Midbrain (tissue), 1 donor: ENCODE data around the gene SFTA2.
A peak's percentile ranks its signal among the peaks of the same experiment; 100 is the strongest.
"Not testable (repeated sequence)": the region's sequence is repeated elsewhere in the genome, so short reads cannot be mapped to it uniquely, and the experiment has no call there.

Source experiments
- DNase-seq: peaks from one replicate; lab custom pipeline; 2025; lab: John Stamatoyannopoulos, UW

SFTA2 gene

GRCh38 chr6:30942338-30943060, 10.5 kb upstream of the SFTA2 start:
- no peak for DNase-seq

DNA sequence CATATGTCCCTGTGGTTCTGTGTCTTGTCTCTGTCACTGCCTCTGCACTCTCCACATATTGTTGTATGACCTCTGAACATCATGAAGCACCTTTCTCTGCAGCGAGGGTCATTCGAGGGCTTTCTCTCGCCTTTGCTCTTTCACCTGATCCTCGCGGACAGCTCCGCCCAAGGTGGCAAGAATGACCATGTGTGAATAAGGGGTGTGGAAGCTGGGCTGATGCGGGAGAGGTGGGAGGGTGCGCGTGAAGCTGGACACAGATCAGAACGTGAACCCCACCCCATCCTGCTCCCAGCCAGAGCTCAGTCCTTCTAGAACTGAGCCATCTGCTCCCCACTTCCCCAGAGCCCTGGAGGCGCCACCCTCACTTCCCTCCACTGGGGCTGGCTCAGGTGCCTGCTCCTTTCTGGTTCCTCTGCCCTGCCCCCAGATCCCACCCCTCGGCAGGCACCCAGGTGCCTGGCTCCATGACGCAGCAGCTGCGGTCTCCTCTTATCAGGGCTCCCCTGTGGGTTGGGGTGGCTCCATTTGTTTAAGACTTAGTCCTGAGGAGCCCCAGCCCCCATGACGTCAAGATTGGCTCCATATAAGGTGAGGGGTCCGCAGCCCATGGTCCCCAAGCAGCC, 8.5 kb upstream of the SFTA2 start, which contains the start of gene MUCL3:
Gene MUCL3 (plus strand): TSS at position 613 of the 626 bp plus-strand sequence. CDS start 27 bp downstream, outside the sequence.
- DNase-seq, result no peak

GRCh38 chr6:30939473-30939872, 7.5 kb upstream of the SFTA2 start:
- DNase-seq, result no peak

- DNase-seq, result no peak
Observed at GRCh38 chr6:30938730-30939129, 6.8 kb upstream of the SFTA2 start.

GRCh38 chr6:30937265-30937664, 5.3 kb upstream of the SFTA2 start:
- DNase-seq, result no peak

- no peak for DNase-seq
Observed at GRCh38 chr6:30935018-30935417, 3.0 kb upstream of the SFTA2 start.

DNA sequence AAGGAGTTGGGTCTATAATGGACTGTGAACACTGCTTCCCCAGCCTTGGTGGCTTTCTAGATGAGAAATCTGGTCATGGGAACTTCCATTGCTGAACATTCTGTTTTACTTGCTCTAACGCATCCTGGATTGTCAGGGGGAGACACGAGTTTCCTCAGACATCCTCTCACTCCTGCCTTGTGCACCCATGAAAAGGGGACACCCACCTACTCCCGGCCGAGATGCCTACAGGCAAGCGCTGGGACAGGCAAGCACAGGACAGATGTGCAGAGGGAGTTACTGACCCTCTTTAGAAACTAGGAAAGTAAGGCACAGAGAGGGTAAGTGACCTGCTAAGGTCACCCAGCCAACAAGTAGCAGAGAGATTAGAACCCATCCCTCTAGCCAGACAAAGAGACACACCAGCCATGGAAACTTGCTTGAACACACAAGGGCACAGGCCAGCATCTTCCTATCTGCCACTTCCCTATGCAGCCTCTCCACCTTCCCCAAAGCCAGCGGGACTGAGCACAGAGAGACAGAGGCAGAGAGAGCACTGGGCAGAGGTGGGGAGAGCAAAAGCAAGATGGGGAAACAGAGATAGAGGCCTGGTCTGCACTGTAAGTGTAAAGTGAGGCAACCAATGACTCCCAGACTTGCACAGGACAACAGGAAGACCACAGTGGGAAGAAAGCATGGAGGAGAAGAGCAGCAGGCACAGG, 845 bp upstream of the SFTA2 start:
- no peak for DNase-seq

DNA sequence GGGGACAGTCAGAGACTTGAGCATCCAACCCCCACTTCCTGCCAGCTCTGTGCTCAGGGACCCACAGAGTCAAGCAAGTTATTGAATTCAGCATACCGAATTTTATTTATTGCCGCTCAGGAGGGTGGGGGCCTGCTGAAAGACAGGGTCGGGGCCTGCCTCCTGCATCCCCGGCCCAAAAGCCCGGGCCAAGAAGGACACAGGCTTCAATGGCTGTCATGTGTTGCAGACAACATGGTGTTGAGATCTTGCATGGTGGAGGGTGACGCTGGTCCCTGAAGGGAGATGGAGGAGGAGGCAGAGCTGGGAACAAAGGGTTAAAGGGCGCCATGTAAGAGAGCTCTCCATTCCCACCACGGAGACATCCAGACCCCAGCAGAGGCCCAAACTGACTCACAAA, 698 bp downstream of the SFTA2 start:
- no peak for DNase-seq

- no peak for DNase-seq
Observed at GRCh38 chr6:30930506-30930905, 1.5 kb downstream of the SFTA2 start.

- DNase-seq, result no peak
Observed at GRCh38 chr6:30928677-30929076, 3.3 kb downstream of the SFTA2 start.

DNA sequence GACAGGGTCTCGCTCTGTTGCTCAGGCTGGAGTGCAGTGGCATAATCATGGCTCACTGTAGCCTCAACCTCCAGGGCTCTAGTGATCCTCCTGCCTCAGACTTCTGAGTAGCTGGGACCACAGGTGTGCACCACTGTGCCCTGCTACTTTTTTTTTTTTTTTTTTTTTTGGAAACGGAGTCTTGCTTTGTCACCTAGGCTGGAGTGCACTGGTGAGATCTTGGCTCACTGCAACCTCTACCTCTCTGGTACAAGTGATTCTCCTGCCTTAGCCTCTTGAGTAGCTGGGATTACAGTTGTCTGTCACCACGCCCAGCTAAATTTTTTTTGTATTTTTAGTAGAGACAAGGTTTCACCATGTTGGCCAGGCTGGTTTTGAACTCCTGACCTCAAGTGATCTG, 4.9 kb downstream of the SFTA2 start:
- DNase-seq, result not testable (repeated sequence)

DNA sequence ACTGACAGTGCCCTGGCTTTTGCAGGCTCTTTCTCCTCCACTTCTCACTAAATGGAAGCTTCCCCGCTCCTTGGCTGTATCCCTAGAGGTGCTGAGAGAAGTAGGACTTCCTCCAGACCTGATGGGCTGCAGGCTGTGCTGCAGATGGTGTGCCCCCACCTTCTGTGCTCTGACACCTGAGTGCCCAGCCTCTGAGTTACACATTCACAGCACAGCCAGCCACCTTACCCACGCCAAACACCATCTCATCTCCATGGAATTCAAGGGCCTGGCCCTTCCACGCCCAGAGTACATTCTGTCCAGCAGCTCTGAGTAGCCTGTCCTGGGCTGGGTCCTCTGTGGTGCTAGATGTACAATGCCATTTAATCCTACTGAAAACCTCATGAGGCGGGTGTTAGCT, 5.3 kb downstream of the SFTA2 start:
- DNase-seq, result no peak

DNA sequence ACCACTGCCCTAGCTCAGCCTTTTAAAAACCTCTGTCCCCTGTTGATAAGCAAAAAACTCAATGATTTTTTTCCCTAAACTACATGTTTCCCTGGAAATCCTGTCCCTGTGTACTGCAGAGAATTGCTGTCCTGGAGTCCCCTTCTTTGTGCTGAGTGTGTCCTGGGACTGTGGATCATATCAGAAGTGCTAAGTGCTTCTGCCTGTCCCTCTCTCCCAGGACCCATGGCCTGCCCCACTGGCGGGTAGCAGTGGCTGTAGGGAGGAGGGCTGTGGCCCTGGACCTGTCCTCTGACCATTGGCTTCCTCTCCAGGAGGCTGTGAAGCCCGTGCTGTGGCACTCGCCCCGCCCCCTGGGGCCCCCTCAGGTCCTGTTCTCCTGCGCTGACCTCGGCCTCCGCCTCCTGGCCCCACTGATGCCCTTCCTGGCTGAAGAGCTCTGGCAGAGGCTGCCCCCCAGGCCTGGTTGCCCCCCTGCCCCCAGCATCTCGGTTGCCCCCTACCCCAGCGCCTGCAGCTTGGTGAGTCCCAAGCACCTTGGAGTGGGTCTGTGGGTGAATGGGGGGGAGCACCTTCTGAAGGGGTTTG, 7.8 kb downstream of the SFTA2 start:
- not testable (repeated sequence) for DNase-seq

DNA sequence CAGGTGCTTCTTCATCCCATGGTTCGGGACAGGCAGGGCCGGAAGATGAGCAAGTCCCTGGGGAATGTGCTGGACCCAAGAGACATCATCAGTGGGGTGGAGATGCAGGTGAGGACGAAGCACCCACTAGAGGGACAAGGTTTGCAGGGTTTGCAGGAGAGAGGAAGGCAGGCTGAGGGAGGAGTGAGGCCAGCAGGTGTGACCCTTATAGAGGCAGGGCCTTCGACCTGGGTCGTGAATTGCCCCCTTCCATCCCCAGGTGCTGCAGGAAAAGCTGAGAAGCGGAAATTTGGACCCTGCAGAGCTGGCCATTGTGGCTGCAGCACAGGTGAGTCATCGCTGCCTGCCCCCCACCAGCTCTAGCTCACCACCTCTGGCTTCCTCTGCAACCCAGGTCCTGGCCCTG, 9.5 kb downstream of the SFTA2 start:
- DNase-seq, result no peak

DNA sequence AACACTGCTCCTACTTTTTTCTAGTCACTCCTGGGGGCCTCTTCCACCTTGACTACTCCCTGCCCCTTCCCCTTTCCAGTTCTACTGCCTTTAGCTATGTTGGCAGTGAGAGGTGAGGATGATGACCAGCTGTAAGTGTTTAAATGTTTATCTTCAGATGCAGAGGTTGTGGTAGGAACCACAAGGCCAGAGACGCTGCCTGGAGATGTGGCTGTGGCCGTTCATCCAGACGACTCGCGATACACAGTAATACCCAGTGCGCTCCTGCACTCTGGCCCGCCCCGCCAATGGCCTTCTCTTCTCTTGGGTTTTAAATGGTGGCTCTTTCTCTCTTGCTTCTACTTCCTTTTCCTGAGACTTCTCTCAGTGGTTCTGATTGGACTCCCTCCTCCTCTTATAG, 13.3 kb downstream of the SFTA2 start:
- DNase-seq, result no peak

GRCh38 chr6:30917487-30917886, 14.5 kb downstream of the SFTA2 start:
- DNase-seq, result no peak

DNA sequence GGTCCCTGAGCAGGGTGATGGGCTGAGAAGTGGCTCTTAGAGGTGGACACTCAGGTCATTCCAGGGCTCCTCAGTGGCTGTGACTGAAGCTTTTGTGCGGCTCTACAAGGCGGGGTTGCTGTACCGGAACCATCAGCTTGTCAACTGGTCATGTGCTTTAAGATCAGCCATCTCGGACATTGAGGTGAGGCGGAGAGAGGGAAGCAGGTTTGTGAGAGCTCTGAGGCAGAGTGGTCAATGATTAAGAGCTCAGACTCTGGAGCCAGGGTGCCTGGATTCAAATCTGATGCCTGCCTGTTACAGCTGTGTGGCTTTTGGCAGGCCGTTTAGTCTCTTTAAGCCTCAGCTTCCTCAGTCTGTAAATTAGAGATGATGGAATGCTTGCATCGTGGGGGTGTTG, 14.9 kb downstream of the SFTA2 start:
- DNase-seq, result no peak

GRCh38 chr6:30915591-30915946, 16.4 kb downstream of the SFTA2 start:
- DNase-seq, result peak; percentile 79

GRCh38 chr6:30914854-30915590, 16.9 kb downstream of the SFTA2 start:
- DNase-seq, result peak; percentile 41

DNA sequence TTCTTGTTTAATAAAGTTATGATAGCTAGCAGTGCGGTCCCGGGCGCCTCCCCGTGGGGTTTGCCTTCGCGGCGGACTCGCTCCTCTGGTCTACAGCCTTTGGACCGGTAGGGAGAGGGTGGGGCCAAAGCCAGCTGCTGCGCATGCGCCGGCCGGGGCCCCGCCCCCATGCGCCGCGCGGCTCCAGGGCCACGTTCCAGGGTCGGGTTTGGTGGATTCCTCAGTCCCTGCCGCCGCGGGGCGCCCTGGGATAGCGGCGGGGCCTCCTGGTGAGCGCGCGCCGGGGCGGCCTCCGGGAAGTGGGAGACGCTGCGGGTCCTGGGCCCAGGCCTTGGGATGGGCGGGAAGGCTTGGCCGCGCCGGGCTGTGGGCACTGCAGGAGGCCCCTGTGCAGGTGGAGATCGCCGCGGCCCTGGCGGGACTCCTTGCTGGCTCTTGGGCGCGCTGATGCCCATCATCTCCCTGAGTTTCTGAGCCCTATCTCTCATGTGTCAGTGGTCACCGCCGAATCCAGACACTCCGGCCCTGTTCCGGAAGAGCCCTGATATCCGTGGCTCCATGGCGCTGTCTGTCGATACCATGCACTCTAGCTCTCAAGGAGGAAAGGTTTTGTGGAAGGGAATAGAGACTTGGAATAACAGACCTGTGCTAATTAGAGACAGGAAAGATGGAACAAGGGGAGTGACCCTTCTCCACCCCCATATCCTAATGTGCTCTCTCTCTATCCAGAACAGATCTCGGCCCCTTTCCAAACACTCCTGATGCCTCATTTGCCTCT, 17.7 kb downstream of the SFTA2 start, which contains the start of gene VARS2:
Gene VARS2 (plus strand): TSS at position 163 of the 778 bp plus-strand sequence. CDS start 599 bp downstream, at position 762.
- DNase-seq, result peak; percentile 97

DNA sequence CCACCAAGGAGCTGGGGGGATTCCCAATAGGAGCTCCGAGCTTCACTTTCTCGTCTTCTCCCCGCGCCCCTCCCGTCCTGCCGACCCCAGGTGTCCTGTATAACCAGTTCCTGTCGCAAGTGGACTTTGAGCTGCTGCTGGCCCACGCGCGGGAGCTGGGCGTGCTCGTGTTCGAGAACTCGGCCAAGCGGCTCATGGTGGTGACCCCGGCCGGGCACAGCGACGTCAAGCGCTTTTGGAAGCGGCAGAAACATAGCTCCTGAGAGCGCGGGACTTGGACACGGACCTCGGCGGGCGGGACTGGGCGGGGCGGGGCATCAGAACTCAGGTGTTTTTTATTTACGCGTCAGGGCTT, 18.3 kb downstream of the SFTA2 start:
- peak; percentile 56 for DNase-seq
